ENCODE results near the gene KCNA2. TPM values are rescaled to one million over a fixed set of nuclear protein-coding genes. Genes with fewer than 3 reads are reported as not detected.
A peak's percentile ranks its signal among the peaks of the same experiment; 100 is the strongest.

The KCNA2 gene
- total and polyA plus RNA-seq, 2 of the 13 experiments (the other 11 are each of a cell fraction or from before 2014, with no cell fraction given): not detected

- TF ChIP-seq, protein P1, sequence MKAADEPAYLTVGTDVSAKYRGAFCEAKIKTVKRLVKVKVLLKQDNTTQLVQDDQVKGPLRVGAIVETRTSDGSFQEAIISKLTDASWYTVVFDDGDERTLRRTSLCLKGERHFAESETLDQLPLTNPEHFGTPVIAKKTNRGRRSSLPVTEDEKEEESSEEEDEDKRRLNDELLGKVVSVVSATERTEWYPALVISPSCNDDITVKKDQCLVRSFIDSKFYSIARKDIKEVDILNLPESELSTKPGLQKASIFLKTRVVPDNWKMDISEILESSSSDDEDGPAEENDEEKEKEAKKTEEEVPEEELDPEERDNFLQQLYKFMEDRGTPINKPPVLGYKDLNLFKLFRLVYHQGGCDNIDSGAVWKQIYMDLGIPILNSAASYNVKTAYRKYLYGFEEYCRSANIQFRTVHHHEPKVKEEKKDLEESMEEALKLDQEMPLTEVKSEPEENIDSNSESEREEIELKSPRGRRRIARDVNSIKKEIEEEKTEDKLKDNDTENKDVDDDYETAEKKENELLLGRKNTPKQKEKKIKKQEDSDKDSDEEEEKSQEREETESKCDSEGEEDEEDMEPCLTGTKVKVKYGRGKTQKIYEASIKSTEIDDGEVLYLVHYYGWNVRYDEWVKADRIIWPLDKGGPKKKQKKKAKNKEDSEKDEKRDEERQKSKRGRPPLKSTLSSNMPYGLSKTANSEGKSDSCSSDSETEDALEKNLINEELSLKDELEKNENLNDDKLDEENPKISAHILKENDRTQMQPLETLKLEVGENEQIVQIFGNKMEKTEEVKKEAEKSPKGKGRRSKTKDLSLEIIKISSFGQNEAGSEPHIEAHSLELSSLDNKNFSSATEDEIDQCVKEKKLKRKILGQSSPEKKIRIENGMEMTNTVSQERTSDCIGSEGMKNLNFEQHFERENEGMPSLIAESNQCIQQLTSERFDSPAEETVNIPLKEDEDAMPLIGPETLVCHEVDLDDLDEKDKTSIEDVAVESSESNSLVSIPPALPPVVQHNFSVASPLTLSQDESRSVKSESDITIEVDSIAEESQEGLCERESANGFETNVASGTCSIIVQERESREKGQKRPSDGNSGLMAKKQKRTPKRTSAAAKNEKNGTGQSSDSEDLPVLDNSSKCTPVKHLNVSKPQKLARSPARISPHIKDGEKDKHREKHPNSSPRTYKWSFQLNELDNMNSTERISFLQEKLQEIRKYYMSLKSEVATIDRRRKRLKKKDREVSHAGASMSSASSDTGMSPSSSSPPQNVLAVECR (CRISPR knock-in tag; IDR thresholded peaks at IDR 0.05; ENCODE audit: borderline replicate concordance): no peak
- TF ChIP-seq SKI (IDR thresholded peaks at IDR 0.05; ENCODE audit: partially characterized antibody): no peak
- no peak for TF ChIP-seq ZNF703 (CRISPR knock-in tag; IDR thresholded peaks at IDR 0.05; ENCODE audit: borderline replicate concordance)
- TF ChIP-seq, protein P2, sequence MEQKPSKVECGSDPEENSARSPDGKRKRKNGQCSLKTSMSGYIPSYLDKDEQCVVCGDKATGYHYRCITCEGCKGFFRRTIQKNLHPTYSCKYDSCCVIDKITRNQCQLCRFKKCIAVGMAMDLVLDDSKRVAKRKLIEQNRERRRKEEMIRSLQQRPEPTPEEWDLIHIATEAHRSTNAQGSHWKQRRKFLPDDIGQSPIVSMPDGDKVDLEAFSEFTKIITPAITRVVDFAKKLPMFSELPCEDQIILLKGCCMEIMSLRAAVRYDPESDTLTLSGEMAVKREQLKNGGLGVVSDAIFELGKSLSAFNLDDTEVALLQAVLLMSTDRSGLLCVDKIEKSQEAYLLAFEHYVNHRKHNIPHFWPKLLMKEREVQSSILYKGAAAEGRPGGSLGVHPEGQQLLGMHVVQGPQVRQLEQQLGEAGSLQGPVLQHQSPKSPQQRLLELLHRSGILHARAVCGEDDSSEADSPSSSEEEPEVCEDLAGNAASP (CRISPR knock-in tag; IDR thresholded peaks at IDR 0.05; ENCODE audit: borderline replicate concordance): no peak
- 0 out of 2 replicates have a peak, but pooled peaks have one; percentile 18 for TF ChIP-seq SMC3 (IDR thresholded peaks at IDR 0.05; ENCODE audit: low read length)
- no peak for TF ChIP-seq HNRNPL (IDR thresholded peaks at IDR 0.05; ENCODE audit: low read depth, low read length)
- TF ChIP-seq PLRG1 (conservative IDR thresholded peaks at IDR 0.05): no peak
- no peak for TF ChIP-seq SOX5 (CRISPR knock-in tag; IDR thresholded peaks at IDR 0.05; ENCODE audit: borderline replicate concordance)
- no peak for TF ChIP-seq ZNF160 (CRISPR knock-in tag; IDR thresholded peaks at IDR 0.05)
Observed at GRCh38 chr1:110619412-110620249, 13.5 kb upstream of the KCNA2 start (continued).
